Superior temporal gyrus (tissue), 1 donor: Measurements from ENCODE around the gene JPT1.
"Not testable (repeated sequence)": the region's sequence is repeated elsewhere in the genome, so short reads cannot be mapped to it uniquely, and the experiment has no call there.

Source experiments
- DNase-seq: peaks from one replicate; pipeline ENCODE4 v3.0.0-alpha.2; 2016; ENCODE audit errors: extremely low spot score

JPT1 gene

GRCh38 chr17:75155191-75155601 is 884 bp upstream of the JPT1 start:
- DNase-seq = no peak

GRCh38 chr17:75153780-75154194 is 525 bp downstream of the JPT1 start:
- DNase-seq = no peak

GRCh38 chr17:75152922-75153779 is 1.2 kb downstream of the JPT1 start:
- no peak for DNase-seq

GRCh38 chr17:75152523-75152921 is 1.8 kb downstream of the JPT1 start:
- no peak for DNase-seq

- no peak for DNase-seq
These were observed 2.4 kb downstream of the JPT1 start for GRCh38 chr17:75151930-75152329.

GRCh38 chr17:75147878-75148546 is 6.3 kb downstream of the JPT1 start:
- DNase-seq = no peak

- no peak for DNase-seq
These were observed 7.7 kb downstream of the JPT1 start for GRCh38 chr17:75146592-75146991.

GRCh38 chr17:75144816-75145512 is 9.3 kb downstream of the JPT1 start:
- DNase-seq = no peak

GRCh38 chr17:75142236-75142971 is 11.9 kb downstream of the JPT1 start:
- DNase-seq = no peak

- no peak for DNase-seq
These were observed 15.8 kb downstream of the JPT1 start for GRCh38 chr17:75138519-75138918.

GRCh38 chr17:75137762-75138161 is 16.6 kb downstream of the JPT1 start:
- DNase-seq = not testable (repeated sequence)

- DNase-seq = no peak
These were observed 18.4 kb downstream of the JPT1 start for GRCh38 chr17:75135946-75136345.

- no peak for DNase-seq
These were observed 18.9 kb downstream of the JPT1 start for GRCh38 chr17:75135452-75135851.

- not testable (repeated sequence) for DNase-seq
These were observed 20.5 kb downstream of the JPT1 start for GRCh38 chr17:75133607-75134347.

GRCh38 chr17:75133001-75133400 is 21.3 kb downstream of the JPT1 start:
- no peak for DNase-seq

GRCh38 chr17:75132018-75133000 is 22.0 kb downstream of the JPT1 start:
- DNase-seq = not testable (repeated sequence)

- peak; percentile 61 for DNase-seq
These were observed 22.9 kb downstream of the JPT1 start, which contains the start of gene NT5C for GRCh38 chr17:75131278-75132017. Gene NT5C (minus strand): TSS chr17:75131742. CDS start chr17:75131707, 35 bp downstream.

- peak; percentile 47 for DNase-seq
These were observed 23.6 kb downstream of the JPT1 start for GRCh38 chr17:75130632-75131277.
